ENCODE data around the gene CALD1. TPM values are rescaled to one million over a fixed set of nuclear protein-coding genes. Genes with fewer than 3 reads are reported as not detected.

Gene CALD1
- total RNA-seq, 1 donor from 2014 or later: 228 TPM

Other genes starting within 250 kb of the CALD1 start
- gene AKR1B15, start 230.5 kb upstream of the CALD1 start, total RNA-seq: not detected in 2 replicates
- gene BPGM, start 132.8 kb upstream of the CALD1 start, total RNA-seq: 20.3 and 20.6 TPM in 2 replicates
- gene AGBL3, start 206.9 kb downstream of the CALD1 start, total RNA-seq: 1.6 and 1.7 TPM in 2 replicates